Liver (tissue), 9 donors: ENCODE data around the gene SLC8A1. TPM values are rescaled to one million over a fixed set of nuclear protein-coding genes. Genes with fewer than 3 reads are reported as not detected.

Source experiments
- DNase-seq: peaks from one replicate; pipeline ENCODE4 v3.0.0-alpha.2; 2017; ENCODE audit warnings: low spot score
- H3K27ac ChIP-seq, 2 donors: one replicate each; pipeline ENCODE4 v1.7.0; 2013; ENCODE audit warnings: inconsistent platforms in 2 of 2, low read length in 2 of 2, control low read depth in 1 of 2, low read depth in 1 of 2, mild to moderate bottlenecking in 1 of 2
- H3K27me3 ChIP-seq, 4 donors: one replicate each; pipeline versions ENCODE4 v1.6.1 to v1.7.0; 2013; ENCODE audit warnings: low read length in 3 of 4, inconsistent platforms in 1 of 4, mild to moderate bottlenecking in 1 of 4, moderate library complexity in 1 of 4; ENCODE audit not compliant: control insufficient read depth in 4 of 4, insufficient read depth in 4 of 4
- H3K36me3 ChIP-seq, 4 donors: one replicate each; pipeline versions ENCODE4 v1.6.1 to v1.7.0; 2013; ENCODE audit warnings: low read length in 3 of 4, mild to moderate bottlenecking in 3 of 4, low read depth in 1 of 4, moderate library complexity in 1 of 4; ENCODE audit not compliant: control insufficient read depth in 4 of 4, insufficient read depth in 3 of 4
- H3K4me1 ChIP-seq, 4 donors: one replicate each; pipeline versions ENCODE4 v1.6.1 to v1.7.0; 2013; ENCODE audit warnings: low read length in 3 of 4, mild to moderate bottlenecking in 3 of 4, moderate library complexity in 1 of 4; ENCODE audit not compliant: control insufficient read depth in 4 of 4, insufficient read depth in 4 of 4
- H3K4me3 ChIP-seq, 3 donors: one replicate each; pipeline versions ENCODE4 v1.6.1 to v1.7.0; 2013; ENCODE audit warnings: low read length in 3 of 3, control low read depth in 1 of 3, low read depth in 1 of 3, mild to moderate bottlenecking in 1 of 3
- H3K9ac ChIP-seq, 2 donors: one replicate each; pipeline ENCODE4 v1.7.0; 2013; ENCODE audit warnings: low read length in 2 of 2, mild to moderate bottlenecking in 2 of 2, moderate library complexity in 2 of 2, control low read depth in 1 of 2, low read depth in 1 of 2
- H3K9me3 ChIP-seq, 4 donors: one replicate each; pipeline versions ENCODE4 v1.6.1 to v1.7.0; 2013; ENCODE audit warnings: low read length in 3 of 4; ENCODE audit not compliant: control insufficient read depth in 4 of 4
- EGR1 ChIP-seq, 2 donors: IDR thresholded peaks; 2 replicates each; pipeline ENCODE4 v1.6.1; 2016 to 2018; ENCODE audit warnings: antibody characterized with exemption in 2 of 2, low read depth in 2 of 2
- FOXA1 ChIP-seq: IDR thresholded peaks from 2 replicates; pipeline ENCODE4 v1.6.1; 2016; ENCODE audit warnings: antibody characterized with exemption
- FOXA2 ChIP-seq: IDR thresholded peaks from 2 replicates; pipeline ENCODE4 v1.6.1; 2016; ENCODE audit warnings: antibody characterized with exemption
- GABPA ChIP-seq, 2 donors: IDR thresholded peaks in 1 of 2; conservative IDR thresholded peaks in 1 of 2; 2 replicates each; pipeline ENCODE4 v1.6.1; 2016; ENCODE audit warnings: antibody characterized with exemption in 2 of 2, mild to moderate bottlenecking in 1 of 2, moderate library complexity in 1 of 2
- HNF4A ChIP-seq, 2 donors: conservative IDR thresholded peaks; 2 replicates each; pipeline ENCODE4 v1.6.1; 2016; ENCODE audit warnings: antibody characterized with exemption in 2 of 2, mild to moderate bottlenecking in 2 of 2
- HNF4G ChIP-seq: IDR thresholded peaks from 2 replicates; pipeline ENCODE4 v1.6.1; 2016; ENCODE audit warnings: antibody characterized with exemption
- JUND ChIP-seq, 2 donors: IDR thresholded peaks; 2 replicates each; pipeline ENCODE4 v1.6.1; 2016; ENCODE audit warnings: antibody characterized with exemption in 2 of 2
- NR2F2 ChIP-seq: IDR thresholded peaks from 2 replicates; pipeline ENCODE4 v1.6.1; 2016; ENCODE audit warnings: antibody characterized with exemption
- RAD21 ChIP-seq, 2 donors: IDR thresholded peaks; 2 replicates each; pipeline ENCODE4 v1.6.1; 2016; ENCODE audit warnings: antibody characterized with exemption in 2 of 2, mild to moderate bottlenecking in 2 of 2
- RXRA ChIP-seq, 2 donors: IDR thresholded peaks; 2 replicates each; pipeline ENCODE4 v1.6.1; 2017 to 2018; ENCODE audit warnings: antibody characterized with exemption in 2 of 2, mild to moderate bottlenecking in 1 of 2
- SP1 ChIP-seq: IDR thresholded peaks from 2 replicates; pipeline ENCODE4 v1.6.1; 2018; ENCODE audit warnings: antibody characterized with exemption, mild to moderate bottlenecking
- TAF1 ChIP-seq: conservative IDR thresholded peaks from 2 replicates; pipeline ENCODE4 v1.6.1; 2016; ENCODE audit warnings: antibody characterized with exemption, mild to moderate bottlenecking
- YY1 ChIP-seq: IDR thresholded peaks from 2 replicates; pipeline ENCODE4 v1.6.1; 2016; ENCODE audit warnings: antibody characterized with exemption, mild to moderate bottlenecking
- WGBS: extraction: QIAGEN DNeasy Blood & Tissue Kit; methylation state at CpG from one replicate; pipeline ENCODE4 v1.1.7; 2013; 5-methylcytosine and 5-hydroxymethylcytosine counted together
- polyA plus RNA-seq, 2 donors: library from polyadenylated mRNA; stranded (reverse) in 1 of 2; unstranded in 1 of 2; fragments of 200-250 nt in 1 of 2; fragments of >200 nt in 1 of 2; fragmentation: Nextera tagmentation in 1 of 2; extraction: Ambion mirVana in 1 of 2; gene quantifications; one replicate each; pipeline versions ENCODE4 v1.2.1 to v1.2.3, GENCODE V29; 2013 to 2015
- total RNA-seq, 2 donors: library from RNA; depleted of rRNA; stranded (reverse); fragments of >200 nt; gene quantifications; one replicate each; pipeline ENCODE4 v1.2.3, GENCODE V29; 2014
- TF ChIP-seq, protein P1 (sequence below): IDR thresholded peaks from 2 replicates; pipeline ENCODE4 v1.6.1; 2016; ENCODE audit warnings: antibody characterized with exemption
- TF ChIP-seq, protein P2 (sequence below): IDR thresholded peaks from 2 replicates; pipeline ENCODE4 v1.6.1; 2016; ENCODE audit warnings: antibody characterized with exemption, mild to moderate bottlenecking
- TF ChIP-seq, protein P3 (sequence below): IDR thresholded peaks from 2 replicates; pipeline ENCODE4 v1.6.1; 2016; ENCODE audit warnings: antibody characterized with exemption
- TF ChIP-seq, protein P4 (sequence below): fragments of 150-350 bp; IDR thresholded peaks from 2 replicates; pipeline ENCODE4 v1.5.1; 2017; ENCODE audit warnings: improper control_type of control experiment, low read depth, low read length; ENCODE audit not compliant: missing input control
- TF ChIP-seq, protein P5 (sequence below): IDR thresholded peaks from 2 replicates; pipeline ENCODE4 v1.6.1; 2016; ENCODE audit warnings: antibody characterized with exemption
- donor health status: healthy.
- donor health status: healthy.
- donor health status: healthy.
- donor health status: healthy.
- donor health status: healthy.

Gene SLC8A1
- total and polyA plus RNA-seq, 4 donors = 1.2 to 18.5 (median 8.2) TPM

DNA sequence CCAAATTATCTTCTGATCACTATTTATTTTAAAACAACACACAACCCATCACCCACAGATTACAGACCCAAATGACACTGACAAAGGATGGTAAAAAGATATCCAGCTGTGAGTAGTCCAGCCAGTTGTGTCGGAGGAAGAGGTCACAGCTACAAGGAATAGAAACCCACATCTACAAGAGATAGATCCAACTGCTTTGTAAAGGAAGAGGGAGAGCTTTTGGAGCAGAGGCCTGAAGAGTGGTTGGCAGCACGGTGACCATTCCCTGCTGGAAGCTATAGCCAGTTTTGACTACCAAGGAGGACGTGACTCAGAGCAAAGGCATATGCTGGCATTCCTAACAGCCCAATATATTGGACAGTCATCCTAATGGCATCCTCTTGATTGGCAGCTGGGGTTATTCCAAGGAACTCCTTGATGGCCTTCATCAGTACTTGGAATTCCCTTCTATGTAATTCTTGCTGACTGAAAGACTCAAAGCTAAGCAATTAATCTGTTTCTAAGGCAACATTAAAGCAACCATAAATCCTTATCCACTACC, 17.1 kb downstream of the SLC8A1 start:
- H3K36me3 ChIP-seq = no peaks in the 10 kb centered on the region
- H3K9me3 ChIP-seq = no peaks in the 10 kb centered on the region
- 74% methylated on average over 3 of the region's 3 CpGs for WGBS
- H3K27ac ChIP-seq = no peak overlapping the region
- TF ChIP-seq RXRA (IDR thresholded peaks at IDR 0.05) = no peak
- no peak for TF ChIP-seq EGR1 (IDR thresholded peaks at IDR 0.05; ENCODE audit: low read depth in 2 of 2)
- TF ChIP-seq, protein P1, sequence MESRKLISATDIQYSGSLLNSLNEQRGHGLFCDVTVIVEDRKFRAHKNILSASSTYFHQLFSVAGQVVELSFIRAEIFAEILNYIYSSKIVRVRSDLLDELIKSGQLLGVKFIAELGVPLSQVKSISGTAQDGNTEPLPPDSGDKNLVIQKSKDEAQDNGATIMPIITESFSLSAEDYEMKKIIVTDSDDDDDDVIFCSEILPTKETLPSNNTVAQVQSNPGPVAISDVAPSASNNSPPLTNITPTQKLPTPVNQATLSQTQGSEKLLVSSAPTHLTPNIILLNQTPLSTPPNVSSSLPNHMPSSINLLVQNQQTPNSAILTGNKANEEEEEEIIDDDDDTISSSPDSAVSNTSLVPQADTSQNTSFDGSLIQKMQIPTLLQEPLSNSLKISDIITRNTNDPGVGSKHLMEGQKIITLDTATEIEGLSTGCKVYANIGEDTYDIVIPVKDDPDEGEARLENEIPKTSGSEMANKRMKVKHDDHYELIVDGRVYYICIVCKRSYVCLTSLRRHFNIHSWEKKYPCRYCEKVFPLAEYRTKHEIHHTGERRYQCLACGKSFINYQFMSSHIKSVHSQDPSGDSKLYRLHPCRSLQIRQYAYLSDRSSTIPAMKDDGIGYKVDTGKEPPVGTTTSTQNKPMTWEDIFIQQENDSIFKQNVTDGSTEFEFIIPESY = no peak
- TF ChIP-seq TAF1 = no peak
- no peak for TF ChIP-seq FOXA1
- TF ChIP-seq, protein P2, sequence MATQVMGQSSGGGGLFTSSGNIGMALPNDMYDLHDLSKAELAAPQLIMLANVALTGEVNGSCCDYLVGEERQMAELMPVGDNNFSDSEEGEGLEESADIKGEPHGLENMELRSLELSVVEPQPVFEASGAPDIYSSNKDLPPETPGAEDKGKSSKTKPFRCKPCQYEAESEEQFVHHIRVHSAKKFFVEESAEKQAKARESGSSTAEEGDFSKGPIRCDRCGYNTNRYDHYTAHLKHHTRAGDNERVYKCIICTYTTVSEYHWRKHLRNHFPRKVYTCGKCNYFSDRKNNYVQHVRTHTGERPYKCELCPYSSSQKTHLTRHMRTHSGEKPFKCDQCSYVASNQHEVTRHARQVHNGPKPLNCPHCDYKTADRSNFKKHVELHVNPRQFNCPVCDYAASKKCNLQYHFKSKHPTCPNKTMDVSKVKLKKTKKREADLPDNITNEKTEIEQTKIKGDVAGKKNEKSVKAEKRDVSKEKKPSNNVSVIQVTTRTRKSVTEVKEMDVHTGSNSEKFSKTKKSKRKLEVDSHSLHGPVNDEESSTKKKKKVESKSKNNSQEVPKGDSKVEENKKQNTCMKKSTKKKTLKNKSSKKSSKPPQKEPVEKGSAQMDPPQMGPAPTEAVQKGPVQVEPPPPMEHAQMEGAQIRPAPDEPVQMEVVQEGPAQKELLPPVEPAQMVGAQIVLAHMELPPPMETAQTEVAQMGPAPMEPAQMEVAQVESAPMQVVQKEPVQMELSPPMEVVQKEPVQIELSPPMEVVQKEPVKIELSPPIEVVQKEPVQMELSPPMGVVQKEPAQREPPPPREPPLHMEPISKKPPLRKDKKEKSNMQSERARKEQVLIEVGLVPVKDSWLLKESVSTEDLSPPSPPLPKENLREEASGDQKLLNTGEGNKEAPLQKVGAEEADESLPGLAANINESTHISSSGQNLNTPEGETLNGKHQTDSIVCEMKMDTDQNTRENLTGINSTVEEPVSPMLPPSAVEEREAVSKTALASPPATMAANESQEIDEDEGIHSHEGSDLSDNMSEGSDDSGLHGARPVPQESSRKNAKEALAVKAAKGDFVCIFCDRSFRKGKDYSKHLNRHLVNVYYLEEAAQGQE = no peak
- TF ChIP-seq JUND (IDR thresholded peaks at IDR 0.05) = no peak
- TF ChIP-seq HNF4A (conservative IDR thresholded peaks at IDR 0.05) = no peak
- no peak for TF ChIP-seq YY1
- TF ChIP-seq, protein P3, sequence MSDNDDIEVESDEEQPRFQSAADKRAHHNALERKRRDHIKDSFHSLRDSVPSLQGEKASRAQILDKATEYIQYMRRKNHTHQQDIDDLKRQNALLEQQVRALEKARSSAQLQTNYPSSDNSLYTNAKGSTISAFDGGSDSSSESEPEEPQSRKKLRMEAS = no peak
- no peak for TF ChIP-seq FOXA2
- TF ChIP-seq GABPA (IDR thresholded peaks at IDR 0.05 in 1 of 2, conservative IDR thresholded peaks at IDR 0.05 in 1 of 2) = no peak
- no peak for TF ChIP-seq NR2F2
- TF ChIP-seq RAD21 (IDR thresholded peaks at IDR 0.05) = no peak
- TF ChIP-seq, protein P4, sequence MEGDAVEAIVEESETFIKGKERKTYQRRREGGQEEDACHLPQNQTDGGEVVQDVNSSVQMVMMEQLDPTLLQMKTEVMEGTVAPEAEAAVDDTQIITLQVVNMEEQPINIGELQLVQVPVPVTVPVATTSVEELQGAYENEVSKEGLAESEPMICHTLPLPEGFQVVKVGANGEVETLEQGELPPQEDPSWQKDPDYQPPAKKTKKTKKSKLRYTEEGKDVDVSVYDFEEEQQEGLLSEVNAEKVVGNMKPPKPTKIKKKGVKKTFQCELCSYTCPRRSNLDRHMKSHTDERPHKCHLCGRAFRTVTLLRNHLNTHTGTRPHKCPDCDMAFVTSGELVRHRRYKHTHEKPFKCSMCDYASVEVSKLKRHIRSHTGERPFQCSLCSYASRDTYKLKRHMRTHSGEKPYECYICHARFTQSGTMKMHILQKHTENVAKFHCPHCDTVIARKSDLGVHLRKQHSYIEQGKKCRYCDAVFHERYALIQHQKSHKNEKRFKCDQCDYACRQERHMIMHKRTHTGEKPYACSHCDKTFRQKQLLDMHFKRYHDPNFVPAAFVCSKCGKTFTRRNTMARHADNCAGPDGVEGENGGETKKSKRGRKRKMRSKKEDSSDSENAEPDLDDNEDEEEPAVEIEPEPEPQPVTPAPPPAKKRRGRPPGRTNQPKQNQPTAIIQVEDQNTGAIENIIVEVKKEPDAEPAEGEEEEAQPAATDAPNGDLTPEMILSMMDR = no peak
- no peak for TF ChIP-seq HNF4G
- TF ChIP-seq, protein P5, sequence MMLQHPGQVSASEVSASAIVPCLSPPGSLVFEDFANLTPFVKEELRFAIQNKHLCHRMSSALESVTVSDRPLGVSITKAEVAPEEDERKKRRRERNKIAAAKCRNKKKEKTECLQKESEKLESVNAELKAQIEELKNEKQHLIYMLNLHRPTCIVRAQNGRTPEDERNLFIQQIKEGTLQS = no peak
- no peak for TF ChIP-seq SP1
- no peak overlapping the region for H3K9ac ChIP-seq
- H3K4me3 ChIP-seq = no peak overlapping the region
- no peaks in the 10 kb centered on the region for H3K27me3 ChIP-seq
- H3K4me1 ChIP-seq = no peaks in the 10 kb centered on the region
- no peak for DNase-seq
